ENCODE measurements around the gene RTP3. TPM values are rescaled to one million over a fixed set of nuclear protein-coding genes. Genes with fewer than 3 reads are reported as not detected.

Gene RTP3
- total RNA-seq, 1 experiment from 2014 or later = not detected

- Histone ChIP-seq H3K9ac (ENCODE audit: low read length) (no peak overlapping the region), H3K4me3 (replicated peaks in 1 of 2; ENCODE audit: low read depth in 1 of 2, low read length in 2 of 2) (no peak overlapping the region), H4K20me1 (ENCODE audit: insufficient read depth) (no peaks in the 10 kb centered on the region), H3K27ac (ENCODE audit: low read depth, low read length) (no peak overlapping the region), H3K79me2 (ENCODE audit: insufficient read depth, low read length) (no peaks in the 10 kb centered on the region), H3K9me3 (ENCODE audit: control insufficient read depth in 1 of 2, insufficient read depth in 1 of 2, low read depth in 1 of 2, low read length in 2 of 2) (no peaks in the 10 kb centered on the region), H3K4me1 (ENCODE audit: control insufficient read depth in 1 of 2, insufficient read depth in 2 of 2, low read length in 2 of 2) (no peaks in the 10 kb centered on the region), H3K9me2 (ENCODE audit: insufficient read depth) (no peaks in the 10 kb centered on the region), H3K27me3 (ENCODE audit: insufficient read depth, low read length) (no peaks in the 10 kb centered on the region), H2AFZ (ENCODE audit: low read depth, low read length, poor library complexity, severe bottlenecking) (peak overlapping the region; percentile 27), H3K36me3 (ENCODE audit: control insufficient read depth in 1 of 2, insufficient read depth in 2 of 2, low read length in 2 of 2) (no peaks in the 10 kb centered on the region), H3K4me2 (ENCODE audit: low read length) (no peak overlapping the region)
- ChIA-PET POLR2A (no interaction called here), CTCF (interaction anchor here (1.0 to 4.5 kb wide), 6 partner anchors 8 to 133 kb away, joined by 3 to 28 read pairs (median 6); no protein-coding TSS in a partner anchor), RAD21 (ENCODE audit: low non-redundant PET in 1 of 2, low total read pairs in 2 of 2, uncharacterized antibody in 2 of 2, unreplicated experiment in 2 of 2) (no interaction called here)
- BruUV-seq (replicated peaks) = no TSS peak
- intact Hi-C loops (cut with micrococcal nuclease) = loop anchor here (2.0 kb wide), 1 partner anchor 62 kb away; no protein-coding TSS in a partner anchor
- TF ChIP-seq YY1 (IDR thresholded peaks at IDR 0.05; ENCODE audit: extremely low read depth, insufficient replicate concordance, low read depth, low read length) (no peak), CTCF (IDR thresholded peaks at IDR 0.05 in 2 of 3, conservative IDR thresholded peaks at IDR 0.05 in 1 of 3; ENCODE audit: borderline replicate concordance in 1 of 3, insufficient read depth in 1 of 3, low read depth in 2 of 3, low read length in 2 of 3) (peak; percentile 62 to 74 (median 65)), RAD21 (IDR thresholded peaks at IDR 0.05; ENCODE audit: low read depth) (peak; percentile 64), ELF1 (IDR thresholded peaks at IDR 0.05; ENCODE audit: borderline replicate concordance, low read depth) (no peak)
- peak; percentile 81 for ATAC-seq
- no peak for DNase-seq (ENCODE audit: low read depth, low spot score)
Observed at GRCh38 chr3:46496746-46497555, 825 bp upstream of the RTP3 start.
